ENCODE results near the gene HNRNPA2B1.
A peak's percentile ranks its signal among the peaks of the same experiment; 100 is the strongest.

The HNRNPA2B1 gene

GRCh38 chr7:26200038-26200443 lies 505 bp downstream of the HNRNPA2B1 start:
- peak overlapping the region; percentile 99 to 100 (median 99) for H3K4me3 Mint-ChIP-seq
- peaks cover 54% of the 10 kb centered on the region for H3K4me1 Mint-ChIP-seq
- H3K27ac Mint-ChIP-seq = peak overlapping the region; percentile 99 to 100 (median 100)
- no peaks in the 10 kb centered on the region for H3K27me3 Mint-ChIP-seq (ENCODE audit: low read depth)
- no peaks in the 10 kb centered on the region for H3K9me3 Mint-ChIP-seq
- TF ChIP-seq CTCF (IDR thresholded peaks at IDR 0.05; ENCODE audit: unreplicated experiment in 3 of 3) = no peak
- peaks cover 57% of the 10 kb centered on the region for H3K36me3 Mint-ChIP-seq (ENCODE audit: low read depth)

GRCh38 chr7:26199301-26200037 lies 1.1 kb downstream of the HNRNPA2B1 start:
- Mint-ChIP-seq H3K36me3 (ENCODE audit: low read depth) (peaks cover 58% of the 10 kb centered on the region), H3K9me3 (no peaks in the 10 kb centered on the region), H3K27me3 (ENCODE audit: low read depth) (no peaks in the 10 kb centered on the region), H3K4me3 (peak overlapping the region; percentile 99 to 100 (median 99)), H3K4me1 (peaks cover 49% of the 10 kb centered on the region), H3K27ac (peak overlapping the region; percentile 99 to 100 (median 100))
- TF ChIP-seq CTCF (IDR thresholded peaks at IDR 0.05; ENCODE audit: unreplicated experiment in 3 of 3) = no peak

- H3K9me3 Mint-ChIP-seq = no peaks in the 10 kb centered on the region
- TF ChIP-seq CTCF (IDR thresholded peaks at IDR 0.05; ENCODE audit: unreplicated experiment in 3 of 3) = no peak
- peak overlapping the region; percentile 99 to 100 (median 100) for H3K27ac Mint-ChIP-seq
- H3K4me1 Mint-ChIP-seq = peaks cover 46% of the 10 kb centered on the region
- H3K27me3 Mint-ChIP-seq (ENCODE audit: low read depth) = no peaks in the 10 kb centered on the region
- H3K36me3 Mint-ChIP-seq (ENCODE audit: low read depth) = peaks cover 60% of the 10 kb centered on the region
- H3K4me3 Mint-ChIP-seq = peak overlapping the region; percentile 99 to 100 (median 99)
These were observed 1.8 kb downstream of the HNRNPA2B1 start for GRCh38 chr7:26198781-26199169.

GRCh38 chr7:26198133-26198780 lies 2.3 kb downstream of the HNRNPA2B1 start:
- no peaks in the 10 kb centered on the region for H3K9me3 Mint-ChIP-seq
- peaks cover 46% of the 10 kb centered on the region for H3K4me1 Mint-ChIP-seq
- peak overlapping the region; percentile 99 to 100 (median 99) for H3K4me3 Mint-ChIP-seq
- peak; percentile 67 to 92 (median 73) for TF ChIP-seq CTCF (IDR thresholded peaks at IDR 0.05; ENCODE audit: unreplicated experiment in 3 of 3)
- peak overlapping the region; percentile 99 to 100 (median 100) for H3K27ac Mint-ChIP-seq
- no peaks in the 10 kb centered on the region for H3K27me3 Mint-ChIP-seq (ENCODE audit: low read depth)
- peaks cover 65% of the 10 kb centered on the region for H3K36me3 Mint-ChIP-seq (ENCODE audit: low read depth)

GRCh38 chr7:26197153-26198115 lies 3.1 kb downstream of the HNRNPA2B1 start:
- TF ChIP-seq CTCF (IDR thresholded peaks at IDR 0.05; ENCODE audit: unreplicated experiment in 3 of 3) = no peak
- peaks cover 73% of the 10 kb centered on the region for H3K36me3 Mint-ChIP-seq (ENCODE audit: low read depth)
- peak overlapping the region; percentile 99 to 100 (median 99) for H3K4me3 Mint-ChIP-seq
- peak overlapping the region; percentile 99 to 100 (median 100) for H3K27ac Mint-ChIP-seq
- H3K27me3 Mint-ChIP-seq (ENCODE audit: low read depth) = no peaks in the 10 kb centered on the region
- no peaks in the 10 kb centered on the region for H3K9me3 Mint-ChIP-seq
- H3K4me1 Mint-ChIP-seq = peaks cover 48% of the 10 kb centered on the region

Data from nephron (organoid).